Measurements from ENCODE around the gene NXF1.
"Not testable (repeated sequence)": the region's sequence is repeated elsewhere in the genome, so short reads cannot be mapped to it uniquely, and the experiment has no call there.

NXF1 gene

GRCh38 chr11:62831520-62832335, 26.5 kb upstream of the NXF1 start, which contains the start of gene STX5:
STX5 (minus strand) TSS chr11:62832051; CDS start chr11:62831243, 808 bp downstream.
- DNase-seq: peak; percentile 95

GRCh38 chr11:62830904-62831519, 25.8 kb upstream of the NXF1 start:
- no peak for DNase-seq

- not testable (repeated sequence) for DNase-seq
These were observed 22.9 kb upstream of the NXF1 start for GRCh38 chr11:62828130-62828529.

- no peak for DNase-seq
These were observed 18.4 kb upstream of the NXF1 start for GRCh38 chr11:62823677-62824076.

- no peak for DNase-seq
These were observed 11.9 kb upstream of the NXF1 start for GRCh38 chr11:62817129-62817528.

- no peak for DNase-seq
These were observed 11.3 kb upstream of the NXF1 start for GRCh38 chr11:62816557-62816956.

GRCh38 chr11:62811659-62812058, 6.4 kb upstream of the NXF1 start:
- no peak for DNase-seq

- no peak for DNase-seq
These were observed 5.5 kb upstream of the NXF1 start for GRCh38 chr11:62810748-62811147.

GRCh38 chr11:62806611-62807121, 1.4 kb upstream of the NXF1 start:
- no peak for DNase-seq

- DNase-seq: no peak
These were observed 761 bp upstream of the NXF1 start for GRCh38 chr11:62805961-62806441.

GRCh38 chr11:62804310-62805075, 747 bp downstream of the NXF1 start:
- DNase-seq: no peak

GRCh38 chr11:62801071-62801470, 4.2 kb downstream of the NXF1 start:
- DNase-seq: no peak

- DNase-seq: no peak
These were observed 5.8 kb downstream of the NXF1 start for GRCh38 chr11:62799486-62799885.

GRCh38 chr11:62796281-62796680, 9.0 kb downstream of the NXF1 start:
- no peak for DNase-seq

- DNase-seq: no peak
These were observed 11.0 kb downstream of the NXF1 start for GRCh38 chr11:62794201-62794775.

- DNase-seq: no peak
These were observed 13.1 kb downstream of the NXF1 start for GRCh38 chr11:62792202-62792575.

- peak; percentile 64 for DNase-seq
These were observed 13.6 kb downstream of the NXF1 start, which contains the start of gene TMEM223 for GRCh38 chr11:62791501-62792201. TMEM223 (minus strand) TSS chr11:62792006; CDS start chr11:62791994, 12 bp downstream.

- DNase-seq: no peak
These were observed 15.7 kb downstream of the NXF1 start for GRCh38 chr11:62789576-62789975.

GRCh38 chr11:62788991-62789390, 16.2 kb downstream of the NXF1 start:
- no peak for DNase-seq

GRCh38 chr11:62787005-62787759, 18.1 kb downstream of the NXF1 start, which contains the start of gene TMEM179B:
TMEM179B (plus strand) TSS chr11:62787402; CDS start chr11:62787432, 30 bp downstream.
- peak; percentile 95 for DNase-seq

GRCh38 chr11:62786318-62787004, 18.8 kb downstream of the NXF1 start:
- peak; percentile 47 for DNase-seq

All from NCI-H446 treated with DMSO at 0.1 percent for 48 hours (cell line).